Measurements from ENCODE around the gene ANO5. TPM values are rescaled to one million over a fixed set of nuclear protein-coding genes. Genes with fewer than 3 reads are reported as not detected.
A peak's percentile ranks its signal among the peaks of the same experiment; 100 is the strongest.

The ANO5 gene
- total RNA-seq (2014; rRNA removed), result not detected in 2 replicates
- Bru-seq, nascent RNA, result percentile 2 among the genes with signal in this experiment
- percentile 1 among the genes with signal in this experiment for BruChase-seq, experiment 1, labeled RNA remaining after a 6-hour chase
- BruChase-seq, experiment 2, labeled RNA remaining after a 2-hour chase, result percentile 1 among the genes with signal in this experiment
- long read RNA-seq, result 0 reads

GRCh38 chr11:22192642-22193347, at the start of gene ANO5:
ANO5 (plus strand) TSS chr11:22193085; CDS start chr11:22193493, 408 bp downstream.
- H3K4me2 ChIP-seq (ENCODE audit: low read length), result no peak within 1 kb of the TSS
- H3K27ac ChIP-seq (ENCODE audit: low read length), result no peak within 1 kb of the TSS
- H3K36me3 ChIP-seq (ENCODE audit: low read depth, low read length), result no peaks in the 10 kb centered on the region
- no peak within 1 kb of the TSS for H2AFZ ChIP-seq (ENCODE audit: low read length)
- no TSS peak for BruUV-seq (replicated peaks)
- ChIA-PET POLR2A (ENCODE audit: unreplicated experiment) (no interaction called here), CTCF (no interaction called here)
- no peaks in the 10 kb centered on the region for H3K9me3 ChIP-seq (ENCODE audit: low read length)
- intact Hi-C loops (cut with micrococcal nuclease), result no loop called here
- H3K9ac ChIP-seq (ENCODE audit: low read length), result no peak within 1 kb of the TSS
- H3K79me2 ChIP-seq (ENCODE audit: low read length), result no peaks in the 10 kb centered on the region
- no peak within 1 kb of the TSS for H3K4me3 ChIP-seq (ENCODE audit: low read length)
- no peak for ATAC-seq
- no peaks in the 10 kb centered on the region for H4K20me1 ChIP-seq (ENCODE audit: low read length)
- H3F3A ChIP-seq (ENCODE audit: low read length, unreplicated experiment), result no peaks in the 10 kb centered on the region
- no peak for DNase-seq
- no peaks in the 10 kb centered on the region for H3K9me2 ChIP-seq (replicated peaks; ENCODE audit: low read length)
- no peaks in the 10 kb centered on the region for H3K4me1 ChIP-seq (ENCODE audit: insufficient read depth, low read length)
- TF ChIP-seq CTCF (conservative IDR thresholded peaks at IDR 0.05; ENCODE audit: low read depth, low read length) (no peak), EZH2phosphoT487 (IDR thresholded peaks at IDR 0.05; ENCODE audit: borderline replicate concordance, low read length) (no peak), EZH2 (IDR thresholded peaks at IDR 0.05; ENCODE audit: low read length, unreplicated experiment) (no peak)
- H3K27me3 ChIP-seq (ENCODE audit: low read length), result peaks cover 17% of the 10 kb centered on the region; the same call in 1 of the 2 replicates

- H3K27me3 ChIP-seq (ENCODE audit: low read length), result no peaks in the 10 kb centered on the region
- no peaks in the 10 kb centered on the region for H4K20me1 ChIP-seq (ENCODE audit: low read length)
- no peaks in the 10 kb centered on the region for H3K9me2 ChIP-seq (replicated peaks; ENCODE audit: low read length)
- no peaks in the 10 kb centered on the region for H3K36me3 ChIP-seq (ENCODE audit: low read depth, low read length)
- no peak overlapping the region for H3K9ac ChIP-seq (ENCODE audit: low read length)
- no peak overlapping the region for H3K4me3 ChIP-seq (ENCODE audit: low read length)
- ATAC-seq, result no peak
- no peaks in the 10 kb centered on the region for H3K79me2 ChIP-seq (ENCODE audit: low read length)
- ChIA-PET POLR2A (ENCODE audit: unreplicated experiment) (no interaction called here), CTCF (no interaction called here)
- no peak overlapping the region for H3K4me2 ChIP-seq (ENCODE audit: low read length)
- TF ChIP-seq EZH2 (IDR thresholded peaks at IDR 0.05; ENCODE audit: low read length, unreplicated experiment) (no peak), EZH2phosphoT487 (IDR thresholded peaks at IDR 0.05; ENCODE audit: borderline replicate concordance, low read length) (no peak), CTCF (conservative IDR thresholded peaks at IDR 0.05; ENCODE audit: low read depth, low read length) (no peak)
- no peak overlapping the region for H2AFZ ChIP-seq (ENCODE audit: low read length)
- H3K9me3 ChIP-seq (ENCODE audit: low read length), result no peaks in the 10 kb centered on the region
- H3K4me1 ChIP-seq (ENCODE audit: insufficient read depth, low read length), result peaks cover 10% of the 10 kb centered on the region; the same call in 1 of the 2 replicates
- no peaks in the 10 kb centered on the region for H3F3A ChIP-seq (ENCODE audit: low read length, unreplicated experiment)
- intact Hi-C loops (cut with micrococcal nuclease), result loop anchor here (5.0 kb wide), 1 partner anchor 1504 kb away; no protein-coding TSS in a partner anchor
- DNase-seq, result no peak
- no TSS peak for BruUV-seq (replicated peaks)
- H3K27ac ChIP-seq (ENCODE audit: low read length), result no peak overlapping the region
These were observed 41.2 kb upstream of the ANO5 start for GRCh38 chr11:22151649-22152197.

- Histone ChIP-seq H3K9me2 (replicated peaks; ENCODE audit: low read length) (no peaks in the 10 kb centered on the region), H3K79me2 (ENCODE audit: low read length) (no peaks in the 10 kb centered on the region), H3K4me1 (ENCODE audit: insufficient read depth, low read length) (peaks cover 9% of the 10 kb centered on the region; the same call in 1 of the 2 replicates), H3K4me3 (ENCODE audit: low read length) (no peak overlapping the region), H3K36me3 (ENCODE audit: low read depth, low read length) (no peaks in the 10 kb centered on the region), H3F3A (ENCODE audit: low read length, unreplicated experiment) (no peaks in the 10 kb centered on the region), H3K9ac (ENCODE audit: low read length) (no peak overlapping the region), H2AFZ (ENCODE audit: low read length) (no peak overlapping the region), H3K27me3 (ENCODE audit: low read length) (no peaks in the 10 kb centered on the region), H4K20me1 (ENCODE audit: low read length) (no peaks in the 10 kb centered on the region), H3K9me3 (ENCODE audit: low read length) (no peaks in the 10 kb centered on the region), H3K27ac (ENCODE audit: low read length) (no peak overlapping the region), H3K4me2 (ENCODE audit: low read length) (no peak overlapping the region)
- TF ChIP-seq CTCF (conservative IDR thresholded peaks at IDR 0.05; ENCODE audit: low read depth, low read length), result no peak
- no TSS peak for BruUV-seq (replicated peaks)
- ChIA-PET POLR2A (ENCODE audit: unreplicated experiment) (no interaction called here), CTCF (no interaction called here)
- no peak for DNase-seq
- intact Hi-C loops (cut with micrococcal nuclease), result no loop called here
- no peak for ATAC-seq
These were observed 35.4 kb upstream of the ANO5 start for GRCh38 chr11:22157531-22157930.

Data from PC-3 (cell line).